Measurements from ENCODE around the gene STAT2. TPM values are rescaled to one million over a fixed set of nuclear protein-coding genes. Genes with fewer than 3 reads are reported as not detected.
"Not testable (repeated sequence)": the region's sequence is repeated elsewhere in the genome, so short reads cannot be mapped to it uniquely, and the experiment has no call there.

STAT2 gene
- 284 and 368 TPM in 2 replicates for total RNA-seq
- polyA plus RNA-seq: 112 and 148 TPM in 2 replicates
- 76.4 and 111 TPM in 2 replicates for polyA plus RNA-seq (2012)
- polyA minus RNA-seq (ENCODE audit: low replicate concordance): 219 and 244 TPM in 2 replicates

DNA sequence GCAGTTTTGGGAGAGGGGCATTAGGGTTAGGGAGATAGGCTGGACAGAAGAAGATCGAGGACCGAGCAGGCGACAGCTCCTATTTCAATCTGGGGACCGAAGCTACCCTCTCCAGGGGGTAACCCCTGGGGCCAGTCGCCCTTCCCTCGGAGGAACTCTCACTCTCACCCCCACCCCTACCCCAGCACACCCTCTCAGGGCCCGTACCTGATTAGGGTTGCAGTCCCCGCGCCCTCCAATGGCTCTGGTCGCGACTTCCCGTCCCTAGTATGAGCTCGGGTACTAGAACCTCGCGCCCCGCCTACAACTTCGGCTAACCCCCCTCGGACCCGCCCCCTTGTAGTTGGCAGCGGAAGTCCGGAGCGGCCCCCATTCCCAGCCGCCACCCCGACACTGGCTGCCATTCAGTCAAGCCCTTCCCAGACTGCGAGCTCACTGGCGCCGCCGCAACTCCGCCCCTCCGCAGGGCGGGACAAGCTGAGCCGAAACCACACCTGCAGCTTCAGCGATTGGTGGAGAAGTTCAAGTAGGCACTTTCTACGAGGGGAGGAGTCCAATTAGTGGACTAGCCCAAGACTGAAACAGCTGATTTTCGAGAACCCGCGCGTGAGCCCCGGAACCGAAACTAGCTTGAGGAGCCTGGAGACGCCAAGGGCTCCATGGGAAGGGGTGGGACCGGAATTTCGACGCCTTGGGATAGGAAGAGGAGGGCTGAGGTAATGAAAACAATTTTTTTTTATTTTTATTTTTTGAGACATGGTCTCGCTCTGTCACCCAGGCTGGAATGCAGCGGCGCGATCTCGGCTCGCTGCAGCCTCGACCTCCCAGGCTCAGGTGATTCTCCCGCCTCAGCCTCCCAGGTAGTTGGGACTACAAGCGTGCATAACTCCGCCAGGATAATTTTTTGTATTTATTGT lies at the start of gene STAT2:
Gene STAT2, minus strand, starts transcription at position 257 of the 917 bp plus-strand sequence. CDS start 3,536 bp downstream, outside the sequence.
- no peaks in the 10 kb centered on the region for H4K20me1 ChIP-seq (ENCODE audit: control insufficient read depth, extremely low read depth, insufficient read depth, low read length)
- H3K27ac ChIP-seq (ENCODE audit: insufficient read depth, low read length): peak within 1 kb of the TSS; percentile 96
- peaks cover 9% of the 10 kb centered on the region for H3K4me1 ChIP-seq (ENCODE audit: control insufficient read depth, extremely low read depth, insufficient read depth, low read length)
- H3K9me3 ChIP-seq (ENCODE audit: control insufficient read depth, insufficient read depth, low read depth, low read length): no peaks in the 10 kb centered on the region
- peak within 1 kb of the TSS; percentile 90 for H3K9ac ChIP-seq (ENCODE audit: insufficient read depth, low read length)
- no peaks in the 10 kb centered on the region for H3K27me3 ChIP-seq (ENCODE audit: control insufficient read depth, insufficient read depth, low read length)
- peak; percentile 100 for DNase-seq (ENCODE audit: low read depth in 2 of 2)
- peaks cover 33% of the 10 kb centered on the region for H3K79me2 ChIP-seq (ENCODE audit: control insufficient read depth, insufficient read depth, low read length)
- H3K36me3 ChIP-seq (ENCODE audit: control insufficient read depth, insufficient read depth, low read length): peaks cover 11% of the 10 kb centered on the region
- H3K4me2 ChIP-seq (ENCODE audit: extremely low read depth, insufficient read depth, low read length): peak within 1 kb of the TSS; percentile 96
- peak within 1 kb of the TSS; percentile 84 for H2AFZ ChIP-seq (ENCODE audit: low read length)
- TF ChIP-seq EZH2 (IDR thresholded peaks at IDR 0.05; ENCODE audit: low read length, missing control alignments): no peak
- TF ChIP-seq, protein P1, sequence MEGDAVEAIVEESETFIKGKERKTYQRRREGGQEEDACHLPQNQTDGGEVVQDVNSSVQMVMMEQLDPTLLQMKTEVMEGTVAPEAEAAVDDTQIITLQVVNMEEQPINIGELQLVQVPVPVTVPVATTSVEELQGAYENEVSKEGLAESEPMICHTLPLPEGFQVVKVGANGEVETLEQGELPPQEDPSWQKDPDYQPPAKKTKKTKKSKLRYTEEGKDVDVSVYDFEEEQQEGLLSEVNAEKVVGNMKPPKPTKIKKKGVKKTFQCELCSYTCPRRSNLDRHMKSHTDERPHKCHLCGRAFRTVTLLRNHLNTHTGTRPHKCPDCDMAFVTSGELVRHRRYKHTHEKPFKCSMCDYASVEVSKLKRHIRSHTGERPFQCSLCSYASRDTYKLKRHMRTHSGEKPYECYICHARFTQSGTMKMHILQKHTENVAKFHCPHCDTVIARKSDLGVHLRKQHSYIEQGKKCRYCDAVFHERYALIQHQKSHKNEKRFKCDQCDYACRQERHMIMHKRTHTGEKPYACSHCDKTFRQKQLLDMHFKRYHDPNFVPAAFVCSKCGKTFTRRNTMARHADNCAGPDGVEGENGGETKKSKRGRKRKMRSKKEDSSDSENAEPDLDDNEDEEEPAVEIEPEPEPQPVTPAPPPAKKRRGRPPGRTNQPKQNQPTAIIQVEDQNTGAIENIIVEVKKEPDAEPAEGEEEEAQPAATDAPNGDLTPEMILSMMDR (conservative IDR thresholded peaks at IDR 0.05 in 1 of 2, IDR thresholded peaks at IDR 0.05 in 1 of 2; ENCODE audit: low read depth in 1 of 2, low read length in 2 of 2): no peak
- peak within 1 kb of the TSS; percentile 99 to 100 (median 100) for H3K4me3 ChIP-seq (replicated peaks in 1 of 4; ENCODE audit: control extremely low read depth in 1 of 4, insufficient read depth in 1 of 4, low read depth in 3 of 4, low read length in 4 of 4)

DNA sequence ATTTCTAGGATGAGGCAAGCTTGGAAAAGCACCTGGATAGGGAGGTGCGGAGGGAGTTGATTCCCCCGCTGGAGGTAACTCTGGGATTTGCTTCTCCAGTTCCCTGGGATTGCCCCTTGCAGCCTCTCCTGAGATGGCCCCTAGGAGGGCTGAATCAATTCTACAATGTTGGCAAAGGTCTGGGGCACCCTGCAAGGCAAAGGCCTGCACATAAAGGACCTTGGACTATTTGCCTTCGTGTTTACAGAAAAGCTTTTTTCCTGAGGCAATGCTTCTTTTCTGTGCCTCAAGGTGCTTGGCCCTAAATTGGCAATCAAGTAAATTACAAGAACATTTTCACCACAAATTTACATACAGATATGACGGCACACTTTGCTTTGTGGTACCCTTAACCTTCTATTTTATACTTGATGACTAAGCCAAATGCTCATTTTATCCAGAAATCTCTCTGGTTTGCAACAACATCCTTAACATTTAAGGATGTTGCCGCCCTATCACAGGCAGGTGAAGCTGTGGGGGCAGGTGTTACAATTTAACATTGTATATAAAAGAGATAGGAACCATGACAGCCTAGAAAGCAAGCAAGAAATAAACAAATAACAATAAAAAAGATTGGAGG lies 49.0 kb upstream of the STAT2 start:
- Histone ChIP-seq H3K27ac (ENCODE audit: insufficient read depth, low read length) (no peak overlapping the region), H3K4me2 (ENCODE audit: extremely low read depth, insufficient read depth, low read length) (no peak overlapping the region), H4K20me1 (ENCODE audit: control insufficient read depth, extremely low read depth, insufficient read depth, low read length) (no peaks in the 10 kb centered on the region), H3K36me3 (ENCODE audit: control insufficient read depth, insufficient read depth, low read length) (no peaks in the 10 kb centered on the region), H3K79me2 (ENCODE audit: control insufficient read depth, insufficient read depth, low read length) (no peaks in the 10 kb centered on the region), H2AFZ (ENCODE audit: low read length) (no peak overlapping the region), H3K4me1 (ENCODE audit: control insufficient read depth, extremely low read depth, insufficient read depth, low read length) (no peaks in the 10 kb centered on the region), H3K9me3 (ENCODE audit: control insufficient read depth, insufficient read depth, low read depth, low read length) (no peaks in the 10 kb centered on the region), H3K4me3 (replicated peaks in 1 of 4; ENCODE audit: control extremely low read depth in 1 of 4, insufficient read depth in 1 of 4, low read depth in 3 of 4, low read length in 4 of 4) (no peak overlapping the region), H3K27me3 (ENCODE audit: control insufficient read depth, insufficient read depth, low read length) (no peaks in the 10 kb centered on the region), H3K9ac (ENCODE audit: insufficient read depth, low read length) (no peak overlapping the region)
- TF ChIP-seq, protein P1 (conservative IDR thresholded peaks at IDR 0.05 in 1 of 2, IDR thresholded peaks at IDR 0.05 in 1 of 2; ENCODE audit: low read depth in 1 of 2, low read length in 2 of 2): no peak
- TF ChIP-seq EZH2 (IDR thresholded peaks at IDR 0.05; ENCODE audit: low read length, missing control alignments): no peak
- no peak for DNase-seq (ENCODE audit: low read depth in 2 of 2)

DNA sequence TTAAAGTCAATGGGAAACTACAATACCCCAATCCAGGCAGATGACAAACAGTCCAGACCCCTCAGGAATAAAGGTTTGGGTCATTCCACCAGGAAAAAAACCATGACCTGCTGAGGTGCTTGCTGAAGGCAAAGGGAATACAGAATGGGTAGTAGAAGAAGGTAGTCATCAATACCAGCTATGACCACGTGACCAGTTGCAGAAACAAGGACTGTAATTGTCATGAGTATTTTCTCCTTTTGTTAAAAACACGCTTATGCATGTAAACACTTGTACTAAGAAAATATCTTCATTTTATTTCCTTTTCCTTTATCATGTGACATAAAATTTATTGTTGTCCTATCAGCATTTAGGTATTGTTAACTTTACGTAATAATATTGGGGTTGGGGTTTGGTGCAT lies 44.3 kb upstream of the STAT2 start:
- not testable (repeated sequence) for H3K4me2 ChIP-seq (ENCODE audit: extremely low read depth, insufficient read depth, low read length)

DNA sequence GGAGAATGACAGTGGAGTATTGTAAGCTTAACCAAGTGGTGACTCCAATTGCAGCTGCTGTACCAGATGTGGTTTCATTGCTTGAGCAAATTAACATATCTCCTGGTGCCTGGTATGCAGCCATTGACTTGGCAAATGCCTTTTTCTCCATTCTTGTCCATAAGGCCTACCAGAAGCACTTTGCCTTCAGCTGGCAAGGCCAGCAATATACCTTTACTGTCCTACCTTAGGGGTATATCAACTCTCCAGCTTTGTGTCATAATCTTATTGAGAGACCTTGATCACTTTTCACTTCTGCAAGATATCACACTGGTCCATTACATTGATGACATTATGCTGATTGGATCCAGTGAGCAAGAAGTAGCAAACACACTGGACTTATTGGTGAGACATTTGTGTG lies 41.7 kb upstream of the STAT2 start:
- not testable (repeated sequence) for H3K9ac ChIP-seq (ENCODE audit: insufficient read depth, low read length); DNase-seq (ENCODE audit: low read depth in 2 of 2); H3K4me3 ChIP-seq (replicated peaks in 1 of 4; ENCODE audit: control extremely low read depth in 1 of 4, insufficient read depth in 1 of 4, low read depth in 3 of 4, low read length in 4 of 4); H3K4me1 ChIP-seq (ENCODE audit: control insufficient read depth, extremely low read depth, insufficient read depth, low read length); H3K27me3 ChIP-seq (ENCODE audit: control insufficient read depth, insufficient read depth, low read length); H2AFZ ChIP-seq (ENCODE audit: low read length); H3K4me2 ChIP-seq (ENCODE audit: extremely low read depth, insufficient read depth, low read length); H3K27ac ChIP-seq (ENCODE audit: insufficient read depth, low read length); H4K20me1 ChIP-seq (ENCODE audit: control insufficient read depth, extremely low read depth, insufficient read depth, low read length); H3K9me3 ChIP-seq (ENCODE audit: control insufficient read depth, insufficient read depth, low read depth, low read length); H3K36me3 ChIP-seq (ENCODE audit: control insufficient read depth, insufficient read depth, low read length); H3K79me2 ChIP-seq (ENCODE audit: control insufficient read depth, insufficient read depth, low read length)

More for the DNA sequence above, 44.3 kb upstream of the STAT2 start:
- not testable (repeated sequence) for H3K27ac ChIP-seq (ENCODE audit: insufficient read depth, low read length); H3K4me1 ChIP-seq (ENCODE audit: control insufficient read depth, extremely low read depth, insufficient read depth, low read length); H3K9me3 ChIP-seq (ENCODE audit: control insufficient read depth, insufficient read depth, low read depth, low read length); H4K20me1 ChIP-seq (ENCODE audit: control insufficient read depth, extremely low read depth, insufficient read depth, low read length); DNase-seq (ENCODE audit: low read depth in 2 of 2); H3K9ac ChIP-seq (ENCODE audit: insufficient read depth, low read length); H3K4me3 ChIP-seq (replicated peaks in 1 of 4; ENCODE audit: control extremely low read depth in 1 of 4, insufficient read depth in 1 of 4, low read depth in 3 of 4, low read length in 4 of 4); H3K79me2 ChIP-seq (ENCODE audit: control insufficient read depth, insufficient read depth, low read length); H3K36me3 ChIP-seq (ENCODE audit: control insufficient read depth, insufficient read depth, low read length); H2AFZ ChIP-seq (ENCODE audit: low read length); H3K27me3 ChIP-seq (ENCODE audit: control insufficient read depth, insufficient read depth, low read length)

DNA sequence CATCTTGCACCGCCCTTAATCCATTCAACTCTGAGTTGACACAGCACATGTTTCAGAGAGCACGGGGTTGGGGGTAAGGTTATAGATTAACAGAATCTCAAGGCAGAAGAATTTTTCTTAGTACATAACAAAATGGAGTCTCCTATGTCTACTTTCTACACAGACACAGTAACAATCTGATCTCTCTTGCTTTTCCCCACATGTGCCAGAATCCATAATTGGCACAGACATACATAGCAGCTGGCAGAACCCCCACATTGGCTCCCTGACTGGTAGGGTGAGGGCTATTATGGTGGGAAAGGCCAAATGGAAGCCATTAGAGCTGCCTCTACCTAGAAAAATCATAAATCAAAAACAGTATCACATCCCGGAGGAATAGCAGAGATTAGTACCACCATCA lies 41.2 kb upstream of the STAT2 start:
- not testable (repeated sequence) for H3K36me3 ChIP-seq (ENCODE audit: control insufficient read depth, insufficient read depth, low read length); H3K4me1 ChIP-seq (ENCODE audit: control insufficient read depth, extremely low read depth, insufficient read depth, low read length); DNase-seq (ENCODE audit: low read depth in 2 of 2); H3K9ac ChIP-seq (ENCODE audit: insufficient read depth, low read length); H3K79me2 ChIP-seq (ENCODE audit: control insufficient read depth, insufficient read depth, low read length); H3K9me3 ChIP-seq (ENCODE audit: control insufficient read depth, insufficient read depth, low read depth, low read length); H3K4me2 ChIP-seq (ENCODE audit: extremely low read depth, insufficient read depth, low read length); H3K4me3 ChIP-seq (replicated peaks in 1 of 4; ENCODE audit: control extremely low read depth in 1 of 4, insufficient read depth in 1 of 4, low read depth in 3 of 4, low read length in 4 of 4); H4K20me1 ChIP-seq (ENCODE audit: control insufficient read depth, extremely low read depth, insufficient read depth, low read length); H3K27ac ChIP-seq (ENCODE audit: insufficient read depth, low read length); H3K27me3 ChIP-seq (ENCODE audit: control insufficient read depth, insufficient read depth, low read length); H2AFZ ChIP-seq (ENCODE audit: low read length)

Data from fibroblast of lung (primary cell).